HepG2 (cell line): ENCODE data around the gene TTC31. TPM values are rescaled to one million over a fixed set of nuclear protein-coding genes. Genes with fewer than 3 reads are reported as not detected.

Experiments used
- ARID4A ChIP-seq: sonication (generic); formaldehyde crosslinking; IDR thresholded peaks from 2 replicates; pipeline ENCODE4 v1.5.0; 2020; ENCODE audit warnings: mild to moderate bottlenecking, missing genetic modification reagents, borderline replicate concordance
- CSRNP2 ChIP-seq: sonication (generic); formaldehyde crosslinking; conservative IDR thresholded peaks from 2 replicates; pipeline ENCODE4 v1.8.0; 2022; ENCODE audit warnings: low read depth, missing genetic modification reagents
- GATAD1 ChIP-seq: IDR thresholded peaks from 2 replicates; pipeline ENCODE4 v1.6.1; 2016; ENCODE audit warnings: missing genetic modification reagents, missing compliant biosample characterization
- GPN1 ChIP-seq: sonication (generic); formaldehyde crosslinking; IDR thresholded peaks from 2 replicates; pipeline ENCODE4 v1.5.1; 2020; ENCODE audit warnings: missing genetic modification reagents, borderline replicate concordance
- HNF4G ChIP-seq, 2 experiments: sonication (generic) in 1 of 2; formaldehyde crosslinking in 1 of 2; IDR thresholded peaks; 2 replicates each; pipeline versions ENCODE4 v1.4.0 to v1.6.1; 2011 to 2020; ENCODE audit warnings: borderline replicate concordance in 2 of 2, low read depth in 2 of 2, mild to moderate bottlenecking in 2 of 2, low read length in 1 of 2, missing genetic modification reagents in 1 of 2, moderate library complexity in 1 of 2
- HOXA7 ChIP-seq: sonication (generic); formaldehyde crosslinking; IDR thresholded peaks from 2 replicates; pipeline ENCODE4 v1.8.1; 2022; ENCODE audit warnings: mild to moderate bottlenecking, missing genetic modification reagents, moderate library complexity
- KLF9 ChIP-seq: IDR thresholded peaks from 2 replicates; pipeline ENCODE4 v1.6.1; 2016; ENCODE audit warnings: low read depth
- MBD4 ChIP-seq: IDR thresholded peaks from 2 replicates; pipeline ENCODE4 v1.6.1; 2012; ENCODE audit warnings: low read length, inconsistent platforms, borderline replicate concordance
- NFE2 ChIP-seq: sonication (generic); formaldehyde crosslinking; IDR thresholded peaks from 2 replicates; pipeline ENCODE4 v1.4.0; 2020; ENCODE audit warnings: missing genetic modification reagents
- NR2F1 ChIP-seq, 2 experiments: fragments of 450-650 bp in 1 of 2; formaldehyde crosslinking in 1 of 2; IDR thresholded peaks; 2 replicates each; pipeline versions ENCODE4 v1.5.0 to v1.6.1; 2016 to 2020; ENCODE audit warnings: mild to moderate bottlenecking in 1 of 2, missing compliant biosample characterization in 1 of 2, missing genetic modification reagents in 1 of 2, moderate library complexity in 1 of 2
- PITX1 ChIP-seq: sonication (generic); formaldehyde crosslinking; IDR thresholded peaks from 2 replicates; pipeline ENCODE4 v1.5.1; 2020; ENCODE audit warnings: mild to moderate bottlenecking, missing genetic modification reagents
- POGK ChIP-seq: sonication (generic); formaldehyde crosslinking; conservative IDR thresholded peaks from 2 replicates; pipeline ENCODE4 v1.8.0; 2022; ENCODE audit warnings: mild to moderate bottlenecking, moderate library complexity, missing genetic modification reagents
- RARA ChIP-seq: IDR thresholded peaks from 2 replicates; pipeline ENCODE4 v1.6.1; 2016; ENCODE audit warnings: missing genetic modification reagents, missing compliant biosample characterization
- REPIN1 ChIP-seq: sonication (generic); formaldehyde crosslinking; IDR thresholded peaks from 2 replicates; pipeline ENCODE4 v1.8.0; 2022; ENCODE audit warnings: missing genetic modification reagents, low read depth, mild to moderate bottlenecking, borderline replicate concordance
- SKI ChIP-seq: fragments of 450-650 bp; IDR thresholded peaks from one replicate; pipeline ENCODE4 v1.6.1; 2018; ENCODE audit warnings: mild to moderate bottlenecking; ENCODE audit not compliant: partially characterized antibody
- TEAD3 ChIP-seq: optimal IDR thresholded peaks from 2 replicates; pipeline ENCODE3; 2016; ENCODE audit warnings: borderline replicate concordance
- THAP11 ChIP-seq: IDR thresholded peaks from 2 replicates; pipeline ENCODE4 v1.6.1; 2016; ENCODE audit warnings: missing biosample characterization, missing genetic modification reagents
- ZBTB20 ChIP-seq: sonication (generic); formaldehyde crosslinking; IDR thresholded peaks from 2 replicates; pipeline ENCODE4 v1.8.1; 2023; ENCODE audit warnings: missing genetic modification reagents, low read depth, mild to moderate bottlenecking, borderline replicate concordance
- ZNF263 ChIP-seq: sonication (generic); formaldehyde crosslinking; IDR thresholded peaks from 2 replicates; pipeline ENCODE4 v1.4.0; 2020; ENCODE audit warnings: missing genetic modification reagents
- ZNF317 ChIP-seq: sonication (generic); formaldehyde crosslinking; IDR thresholded peaks from 2 replicates; pipeline ENCODE4 v1.5.0; 2020; ENCODE audit warnings: mild to moderate bottlenecking, missing genetic modification reagents
- ZNF614 ChIP-seq: IDR thresholded peaks from 2 replicates; pipeline ENCODE4 v1.6.1; 2018; ENCODE audit warnings: missing biosample characterization, missing genetic modification reagents, inconsistent platforms, borderline replicate concordance
- ZNF850 ChIP-seq: sonication (generic); formaldehyde crosslinking; conservative IDR thresholded peaks from 2 replicates; pipeline ENCODE4 v1.9.0; 2021; ENCODE audit warnings: mild to moderate bottlenecking, missing genetic modification reagents
- polyA plus RNA-seq, 8 experiments: library from polyadenylated mRNA; depleted of rRNA in 3 of 8; stranded (reverse) in 7 of 8; unstranded in 1 of 8; fragments of >200 nt; fragmentation: Illumina TruSeq in 4 of 8; extraction: Trizol in 4 of 8; gene quantifications; 2 replicates each; pipeline versions ENCODE4 v1.2.1 to v1.2.3, GENCODE V29; 2011 to 2016; ENCODE audit warnings: low read depth in 4 of 8, missing spikeins in 1 of 8, mixed read lengths in 1 of 8; ENCODE audit not compliant: insufficient read depth in 1 of 8
- total RNA-seq, 5 experiments: library from RNA; depleted of rRNA; stranded (reverse); fragments of >200 nt; fragmentation: Illumina TruSeq; extraction: Trizol; gene quantifications; 2 replicates each; pipeline ENCODE4 v1.2.3, GENCODE V29; 2016; ENCODE audit warnings: low read depth in 1 of 5

Gene TTC31
- total and polyA plus RNA-seq, 2 of the 13 experiments (the other 11 are each of a cell fraction or from before 2014, with no cell fraction given): 28.3 to 39.5 TPM

- TF ChIP-seq ARID4A (no peak; the same call in 1 of the 2 replicates), NR2F1 (CRISPR knock-in tag; IDR thresholded peaks at IDR 0.05) (no peak), CSRNP2 (CRISPR knock-in tag) (no peak), PITX1 (no peak; the same call in none of the 2 replicates), SKI (no peak), GPN1 (CRISPR knock-in tag) (peak; percentile 50; the same call in 1 of the 2 replicates), ZNF317 (CRISPR knock-in tag) (peak; percentile 58; the same call in 1 of the 2 replicates), HOXA7 (CRISPR knock-in tag) (no peak), ZNF614 (CRISPR knock-in tag) (peak; percentile 17; the same call in 1 of the 2 replicates), ZNF850 (CRISPR knock-in tag) (no peak), TEAD3 (CRISPR knock-in tag) (no peak), HNF4G (IDR thresholded peaks at IDR 0.05; ENCODE audit: borderline replicate concordance, low read depth, low read length) (no peak), HNF4G (CRISPR knock-in tag; IDR thresholded peaks at IDR 0.05; ENCODE audit: borderline replicate concordance, low read depth) (peak; percentile 25; the same call in 1 of the 2 replicates), NFE2 (CRISPR knock-in tag) (no peak), GATAD1 (CRISPR knock-in tag) (no peak; the same call in 1 of the 2 replicates), ZNF263 (peak; percentile 66), KLF9 (CRISPR knock-in tag) (0 out of 2 replicates have a peak, but pooled peaks have one; percentile 26), ZBTB20 (CRISPR knock-in tag) (no peak; the same call in 1 of the 2 replicates), THAP11 (CRISPR knock-in tag) (no peak), POGK (CRISPR knock-in tag) (peak; percentile 72), REPIN1 (CRISPR knock-in tag) (peak; percentile 80), MBD4 (no peak), RARA (CRISPR knock-in tag) (no peak)
These were observed 700 bp upstream of the TTC31 start (continued) for GRCh38 chr2:74481961-74482800.
